ENCODE measurements around the gene C14orf180. TPM values are rescaled to one million over a fixed set of nuclear protein-coding genes. Genes with fewer than 3 reads are reported as not detected.

C14orf180 gene
- total RNA-seq, 1 experiment from 2014 or later = not detected

DNA sequence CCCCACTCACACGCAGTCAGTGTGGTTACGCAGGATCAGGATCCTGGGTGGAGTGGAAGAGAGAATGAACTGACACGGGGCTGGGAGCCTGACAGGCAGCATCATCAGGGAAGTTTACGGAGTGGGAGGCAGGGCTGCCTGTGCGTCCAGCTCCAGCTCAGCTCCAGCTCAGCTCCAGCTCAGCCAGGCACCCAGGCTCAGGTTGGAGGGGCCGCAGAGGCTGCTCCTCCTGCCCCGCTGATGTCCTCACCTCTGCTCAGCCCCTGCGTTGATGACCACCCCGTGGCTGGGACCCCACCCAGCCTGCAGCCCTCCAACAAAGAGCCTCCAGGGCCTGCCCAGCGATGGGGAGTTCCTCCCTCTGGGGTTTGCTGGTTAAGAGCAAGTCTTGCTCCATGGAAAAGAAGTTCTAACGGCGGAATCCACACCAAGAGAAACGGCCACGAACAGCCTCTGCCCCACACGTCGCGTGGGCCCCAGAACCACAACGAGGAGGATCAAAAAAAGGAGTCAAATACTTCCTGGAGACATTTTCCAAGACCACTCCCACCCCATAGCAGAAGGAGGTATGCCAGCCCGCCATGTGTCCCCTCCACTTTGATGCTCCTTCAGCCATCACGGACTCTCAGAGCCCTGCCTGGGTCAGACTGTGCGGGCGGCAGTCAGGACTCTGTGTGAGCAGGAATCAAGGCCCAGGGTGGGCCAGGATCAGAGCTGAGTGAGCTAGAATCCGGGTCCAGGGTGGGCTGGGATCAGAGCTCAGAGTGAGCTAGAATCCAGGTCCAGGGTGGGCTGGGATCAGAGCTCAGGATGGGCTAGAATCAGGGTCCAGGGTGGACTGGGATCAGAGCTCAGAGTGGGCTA is 17.7 kb upstream of the C14orf180 start:
- Histone ChIP-seq H3K27me3 (ENCODE audit: insufficient read depth, low read length) (no peaks in the 10 kb centered on the region), H3K56ac (ENCODE audit: insufficient read length, low read depth, low read length) (no peak overlapping the region), H2AK5ac (ENCODE audit: insufficient read length, low read length) (no peak overlapping the region), H2BK20ac (ENCODE audit: low read depth, low read length, poor library complexity, severe bottlenecking) (no peak overlapping the region), H3K23me2 (ENCODE audit: insufficient read length, low read depth, low read length, poor library complexity, severe bottlenecking) (no peaks in the 10 kb centered on the region), H3K4ac (ENCODE audit: low read depth, low read length) (no peak overlapping the region), H4K8ac (replicated peaks; ENCODE audit: insufficient read length, low read depth, low read length) (no peak overlapping the region), H4K91ac (ENCODE audit: insufficient read length, low read depth, low read length) (no peak overlapping the region), H4K20me1 (ENCODE audit: control insufficient read depth, insufficient read depth, insufficient read length) (no peaks in the 10 kb centered on the region), H3K14ac (ENCODE audit: insufficient read depth, low read length) (no peak overlapping the region), H3K4me2 (ENCODE audit: insufficient read depth, insufficient read length, low read length) (no peak overlapping the region), H2AFZ (ENCODE audit: low read length) (no peak overlapping the region), H3T11ph (ENCODE audit: low read length) (no peak overlapping the region), H2BK12ac (ENCODE audit: insufficient read length, low read depth, low read length) (no peak overlapping the region), H2BK5ac (ENCODE audit: insufficient read length, low read length) (no peak overlapping the region), H3K23ac (ENCODE audit: insufficient read length, low read depth, low read length) (no peak overlapping the region), H3K9me3 (ENCODE audit: control insufficient read depth, low read depth, low read length) (no peaks in the 10 kb centered on the region), H2BK15ac (ENCODE audit: low read depth, low read length) (no peak overlapping the region), H3K79me2 (ENCODE audit: insufficient read depth, low read length) (no peaks in the 10 kb centered on the region), H2BK120ac (ENCODE audit: low read depth, low read length, poor library complexity, severe bottlenecking) (no peak overlapping the region), H3K9ac (ENCODE audit: extremely low read depth, insufficient read length, low read length) (no peak overlapping the region), H4K5ac (ENCODE audit: insufficient read length, low read depth, low read length) (no peak overlapping the region), H3K79me1 (ENCODE audit: insufficient read depth, low read depth, low read length, poor library complexity, severe bottlenecking) (no peaks in the 10 kb centered on the region), H3K4me1 (ENCODE audit: insufficient read depth, low read length) (no peaks in the 10 kb centered on the region), H3K27ac (ENCODE audit: insufficient read length, low read depth, low read length) (no peak overlapping the region), H3K18ac (ENCODE audit: insufficient read length, low read depth, low read length) (no peak overlapping the region)
- Mint-ChIP-seq H3K9me3 (no peaks in the 10 kb centered on the region; a peak in 1 of 5 replicates), H3K36me3 (ENCODE audit: insufficient read depth in 1 of 3, low read depth in 3 of 3) (no peaks in the 10 kb centered on the region), H3K27ac (peak overlapping the region in 1 of 3 experiments; percentile 74; a peak in 2 of 7 replicates), H3K4me1 (peaks cover 0 to 5% of the 10 kb centered on the region in 2 experiments; a peak in 1 of 4 replicates), H3K4me3 (no peak overlapping the region; a peak in 1 of 5 replicates), H3K27me3 (ENCODE audit: low read depth) (peaks cover 6% of the 10 kb centered on the region)
- TF ChIP-seq, protein P1, sequence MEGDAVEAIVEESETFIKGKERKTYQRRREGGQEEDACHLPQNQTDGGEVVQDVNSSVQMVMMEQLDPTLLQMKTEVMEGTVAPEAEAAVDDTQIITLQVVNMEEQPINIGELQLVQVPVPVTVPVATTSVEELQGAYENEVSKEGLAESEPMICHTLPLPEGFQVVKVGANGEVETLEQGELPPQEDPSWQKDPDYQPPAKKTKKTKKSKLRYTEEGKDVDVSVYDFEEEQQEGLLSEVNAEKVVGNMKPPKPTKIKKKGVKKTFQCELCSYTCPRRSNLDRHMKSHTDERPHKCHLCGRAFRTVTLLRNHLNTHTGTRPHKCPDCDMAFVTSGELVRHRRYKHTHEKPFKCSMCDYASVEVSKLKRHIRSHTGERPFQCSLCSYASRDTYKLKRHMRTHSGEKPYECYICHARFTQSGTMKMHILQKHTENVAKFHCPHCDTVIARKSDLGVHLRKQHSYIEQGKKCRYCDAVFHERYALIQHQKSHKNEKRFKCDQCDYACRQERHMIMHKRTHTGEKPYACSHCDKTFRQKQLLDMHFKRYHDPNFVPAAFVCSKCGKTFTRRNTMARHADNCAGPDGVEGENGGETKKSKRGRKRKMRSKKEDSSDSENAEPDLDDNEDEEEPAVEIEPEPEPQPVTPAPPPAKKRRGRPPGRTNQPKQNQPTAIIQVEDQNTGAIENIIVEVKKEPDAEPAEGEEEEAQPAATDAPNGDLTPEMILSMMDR (conservative IDR thresholded peaks at IDR 0.05) = no peak
- no CpG with 5 or more reads among the region's 23 CpGs for WGBS (ENCODE audit: extremely low coverage, insufficient read length, low lambda C conversion rate)
- no peak for DNase-seq

Measured in H9 (cell line).